ENCODE data around the gene GSAP.
"Not testable (repeated sequence)": the region's sequence is repeated elsewhere in the genome, so short reads cannot be mapped to it uniquely, and the experiment has no call there.

GSAP gene, protein sequence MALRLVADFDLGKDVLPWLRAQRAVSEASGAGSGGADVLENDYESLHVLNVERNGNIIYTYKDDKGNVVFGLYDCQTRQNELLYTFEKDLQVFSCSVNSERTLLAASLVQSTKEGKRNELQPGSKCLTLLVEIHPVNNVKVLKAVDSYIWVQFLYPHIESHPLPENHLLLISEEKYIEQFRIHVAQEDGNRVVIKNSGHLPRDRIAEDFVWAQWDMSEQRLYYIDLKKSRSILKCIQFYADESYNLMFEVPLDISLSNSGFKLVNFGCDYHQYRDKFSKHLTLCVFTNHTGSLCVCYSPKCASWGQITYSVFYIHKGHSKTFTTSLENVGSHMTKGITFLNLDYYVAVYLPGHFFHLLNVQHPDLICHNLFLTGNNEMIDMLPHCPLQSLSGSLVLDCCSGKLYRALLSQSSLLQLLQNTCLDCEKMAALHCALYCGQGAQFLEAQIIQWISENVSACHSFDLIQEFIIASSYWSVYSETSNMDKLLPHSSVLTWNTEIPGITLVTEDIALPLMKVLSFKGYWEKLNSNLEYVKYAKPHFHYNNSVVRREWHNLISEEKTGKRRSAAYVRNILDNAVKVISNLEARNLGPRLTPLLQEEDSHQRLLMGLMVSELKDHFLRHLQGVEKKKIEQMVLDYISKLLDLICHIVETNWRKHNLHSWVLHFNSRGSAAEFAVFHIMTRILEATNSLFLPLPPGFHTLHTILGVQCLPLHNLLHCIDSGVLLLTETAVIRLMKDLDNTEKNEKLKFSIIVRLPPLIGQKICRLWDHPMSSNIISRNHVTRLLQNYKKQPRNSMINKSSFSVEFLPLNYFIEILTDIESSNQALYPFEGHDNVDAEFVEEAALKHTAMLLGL

DNA sequence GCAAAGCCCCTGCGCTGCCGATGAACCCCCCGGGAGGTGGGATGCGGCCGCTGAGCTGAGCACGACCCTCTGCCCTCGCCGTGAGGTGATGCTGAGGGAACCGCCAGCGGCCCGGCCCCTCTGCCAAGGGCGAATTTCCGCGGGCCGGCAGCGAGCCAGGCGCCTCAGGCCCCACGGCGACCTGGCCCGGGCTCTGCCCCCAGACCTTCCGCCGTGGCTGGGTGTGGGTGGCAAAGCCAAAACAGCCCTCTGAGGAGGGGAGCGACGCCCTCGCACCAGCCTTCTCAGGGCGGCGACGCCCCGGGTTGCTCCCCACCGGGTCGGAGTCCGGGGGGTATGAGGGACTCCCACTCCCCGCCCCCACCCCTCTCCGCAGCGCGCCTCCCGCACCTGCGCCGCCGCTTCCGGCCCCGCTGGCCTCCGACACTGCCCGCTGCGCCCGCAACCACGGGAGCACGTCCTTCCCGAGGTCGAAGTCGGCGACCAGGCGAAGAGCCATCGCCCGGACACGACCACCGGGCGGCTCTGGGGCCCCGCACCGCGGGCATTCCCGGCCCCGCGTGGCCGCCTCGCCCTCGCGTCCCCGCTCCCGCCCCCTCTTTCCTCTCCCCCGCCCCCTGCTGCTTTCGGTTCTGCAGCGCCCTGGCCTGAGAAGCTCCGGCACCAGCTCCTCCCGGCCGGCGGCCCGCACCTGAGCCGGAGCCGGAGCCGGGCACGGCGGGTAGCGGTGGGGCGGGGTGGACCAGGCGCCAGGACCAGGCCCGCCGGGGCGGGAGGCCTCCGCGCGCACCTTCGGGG is at the start of gene GSAP:
GSAP (minus strand) TSS at position 527 of the 798 bp plus-strand sequence; CDS start at position 499, 28 bp downstream.
- DNase-seq = peak in 1 of 2 experiments; percentile 27

DNA sequence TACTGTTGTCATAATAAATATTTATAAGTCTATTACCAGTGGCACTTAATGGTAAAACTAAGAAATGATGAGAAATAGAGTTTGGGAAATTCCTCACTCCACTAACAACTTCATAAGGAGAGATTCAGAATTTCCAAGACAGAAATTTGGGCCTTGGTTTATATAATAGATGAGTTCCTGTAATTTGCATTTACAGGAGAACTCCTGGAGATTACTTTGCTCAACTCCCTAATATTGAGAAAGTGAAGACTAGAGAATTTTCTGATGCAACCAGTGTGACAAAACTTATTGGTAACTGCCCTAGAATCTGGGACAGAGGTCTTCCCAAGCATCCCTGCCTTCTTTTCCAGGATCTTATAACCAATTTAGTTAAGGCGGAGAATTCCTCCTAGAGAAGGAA is 49.1 kb upstream of the GSAP start:
- DNase-seq = no peak

DNA sequence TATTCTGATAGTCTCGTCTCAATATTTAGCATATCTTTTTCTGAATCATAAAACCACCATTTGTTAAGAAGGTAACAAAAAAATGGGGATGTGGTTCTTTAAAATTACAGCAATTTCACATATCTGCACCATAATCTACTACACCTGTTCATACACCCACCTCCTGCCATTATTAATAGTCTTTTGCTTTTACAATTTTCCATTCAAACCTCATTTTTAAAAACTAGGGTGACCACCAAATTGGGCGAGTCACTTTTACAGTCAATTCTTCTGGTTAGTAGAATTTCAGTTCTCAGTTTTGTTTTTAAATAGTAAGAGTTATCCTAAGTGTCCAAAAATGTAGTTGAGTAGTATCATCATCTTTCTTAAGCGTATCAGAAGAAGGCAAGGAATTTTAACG is 48.4 kb upstream of the GSAP start:
- no peak for DNase-seq

DNA sequence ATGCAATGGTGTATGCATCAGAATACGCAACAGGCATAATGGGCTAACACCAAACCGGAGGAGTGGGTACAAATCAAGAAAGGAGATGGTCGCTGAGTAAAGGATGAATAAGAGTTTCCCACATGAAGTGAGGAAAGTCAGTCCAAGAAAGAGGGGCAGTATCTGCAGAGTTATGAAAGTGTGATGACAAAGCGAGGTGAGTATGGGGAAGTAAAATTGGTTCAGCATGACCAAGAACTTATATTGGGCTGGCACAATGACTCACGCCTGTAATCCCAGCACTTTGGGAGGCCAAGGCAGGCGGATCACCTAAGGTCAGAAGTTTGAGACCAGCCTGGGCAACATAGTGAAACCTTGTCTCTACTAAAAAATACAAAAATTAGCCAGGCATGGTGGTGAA is 47.5 kb upstream of the GSAP start:
- DNase-seq = not testable (repeated sequence)

DNA sequence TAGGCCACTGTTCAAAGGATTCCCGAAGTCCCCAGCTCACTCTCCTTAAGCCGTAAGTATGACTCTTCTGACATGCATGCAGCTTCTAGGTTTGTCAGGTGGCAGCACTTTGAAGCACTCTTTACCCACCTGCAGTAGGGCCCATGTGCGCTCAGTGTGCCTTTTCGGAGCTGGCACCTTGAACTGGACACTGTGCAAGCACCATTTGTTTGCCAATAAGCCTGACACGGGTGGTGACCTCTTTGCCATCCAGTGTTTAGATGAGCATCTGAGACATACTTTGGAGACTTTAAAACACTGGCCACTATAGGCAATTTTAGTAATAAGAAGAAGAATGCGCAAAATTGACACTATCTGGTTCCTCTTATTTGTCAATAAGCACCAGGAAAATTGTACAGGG is 45.7 kb upstream of the GSAP start:
- DNase-seq = no peak

DNA sequence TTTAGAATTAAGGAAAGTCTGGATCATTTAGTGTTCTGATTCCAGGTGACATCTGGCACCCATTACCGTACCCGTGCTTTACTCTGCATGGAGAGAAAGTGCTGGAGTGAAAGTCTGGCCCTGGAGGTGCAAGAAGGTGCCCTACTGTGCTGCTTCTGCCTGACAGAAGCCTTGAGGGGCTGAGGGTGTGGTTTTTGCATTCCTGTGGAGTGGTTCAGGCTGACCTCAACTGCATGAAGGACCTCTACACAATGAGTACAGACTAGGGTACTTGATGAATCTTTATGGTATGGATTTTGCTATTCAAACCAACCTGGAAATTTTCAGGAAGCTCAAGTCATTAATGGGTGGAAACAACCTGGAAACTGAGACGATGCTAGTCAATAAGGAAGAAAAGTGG is 45.1 kb upstream of the GSAP start:
- DNase-seq = no peak

DNA sequence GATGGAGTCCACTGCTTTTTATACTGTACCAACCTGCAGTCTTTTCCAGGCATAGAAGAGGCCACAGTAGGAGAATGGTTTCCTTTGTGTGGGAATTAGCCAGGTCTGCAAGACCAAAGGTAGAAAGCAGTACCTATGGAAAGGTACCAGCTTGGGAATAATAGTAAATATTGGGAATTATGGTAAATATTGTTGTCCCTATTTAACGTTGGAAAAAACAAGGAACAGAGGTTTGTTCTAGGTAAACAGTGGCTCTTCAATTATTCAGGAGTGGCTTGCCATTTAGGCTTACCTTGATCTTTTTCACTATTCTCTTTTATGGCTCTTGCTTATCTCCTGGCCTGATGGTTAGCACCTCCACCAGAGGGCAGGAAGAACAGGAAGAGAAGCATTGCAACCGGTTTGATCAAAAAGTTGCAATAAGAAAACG is 43.9 kb upstream of the GSAP start:
- no peak for DNase-seq

DNA sequence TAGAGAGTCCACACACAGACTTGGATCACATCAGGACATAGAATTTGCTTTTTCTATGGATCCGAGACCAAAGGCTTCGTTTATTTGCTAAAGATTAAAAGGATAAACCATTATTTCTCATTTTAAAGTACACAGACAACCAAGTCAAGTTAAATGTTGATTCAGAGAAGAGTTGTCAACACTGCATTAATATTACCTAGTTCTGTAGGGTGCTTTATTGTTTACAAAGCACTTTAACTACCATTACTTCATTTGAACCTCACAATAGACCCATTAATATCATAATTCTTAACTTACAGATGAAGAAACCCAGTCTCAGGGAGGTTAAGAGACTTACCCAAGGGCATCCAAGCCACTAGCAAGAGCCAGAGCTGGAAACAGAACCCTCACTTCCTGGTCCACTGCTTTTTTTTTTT is 43.2 kb upstream of the GSAP start:
- no peak for DNase-seq

DNA sequence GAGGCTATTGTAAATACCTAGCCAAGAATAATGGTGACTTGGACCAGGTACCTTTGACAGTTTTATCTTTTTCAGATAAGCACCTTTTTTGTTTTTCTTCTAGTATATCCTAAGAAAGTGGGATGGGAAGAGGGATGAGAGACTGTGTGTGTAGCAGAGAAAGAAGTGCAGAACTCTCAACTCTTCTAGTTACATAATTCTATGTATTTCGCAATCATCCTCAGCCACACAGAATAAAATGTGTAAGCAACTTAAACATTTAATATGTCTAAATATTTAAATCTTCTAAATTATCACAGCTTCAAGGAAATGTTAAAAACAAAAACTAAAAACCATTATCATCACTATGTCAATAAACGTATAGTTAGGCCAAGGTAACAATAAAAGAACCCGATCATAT is 42.6 kb upstream of the GSAP start:
- DNase-seq = no peak

DNA sequence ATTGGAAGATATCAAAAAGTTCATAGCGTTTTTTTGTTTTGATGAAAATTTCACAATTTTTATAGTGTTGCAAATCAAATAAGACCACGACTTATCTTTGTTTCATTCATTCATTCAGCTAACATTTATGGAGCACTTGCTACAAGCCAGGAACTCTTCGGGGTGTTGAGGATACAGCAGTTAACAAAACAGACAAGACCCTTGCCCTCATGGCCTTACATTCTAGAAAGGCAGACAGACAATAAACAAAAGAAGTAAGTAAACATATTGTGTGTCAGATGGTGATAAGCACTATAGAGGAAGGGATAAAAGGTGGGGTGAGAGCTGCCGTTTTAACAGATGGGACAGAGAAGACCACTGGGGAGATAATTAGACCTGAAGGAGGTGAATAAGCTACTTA is 41.6 kb upstream of the GSAP start:
- DNase-seq = no peak

DNA sequence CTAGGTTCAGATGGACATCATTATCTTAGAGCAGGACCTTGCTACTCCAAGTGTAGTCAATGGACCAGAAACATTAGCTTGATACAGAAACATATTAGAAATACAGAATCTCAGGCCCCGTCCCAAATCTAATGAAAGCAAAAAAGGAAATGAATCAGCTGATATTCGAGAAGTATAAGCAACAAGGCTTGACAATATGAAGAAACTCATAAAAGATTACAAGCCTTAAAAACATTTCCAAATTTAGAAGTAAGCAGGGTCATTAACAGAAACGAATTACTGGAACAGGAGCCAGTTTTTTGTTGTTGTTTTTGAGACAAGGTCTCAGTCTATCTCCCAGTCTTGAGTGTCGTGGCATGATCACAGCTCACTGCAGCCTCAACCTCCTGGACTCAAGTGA is 40.5 kb upstream of the GSAP start:
- no peak for DNase-seq

DNA sequence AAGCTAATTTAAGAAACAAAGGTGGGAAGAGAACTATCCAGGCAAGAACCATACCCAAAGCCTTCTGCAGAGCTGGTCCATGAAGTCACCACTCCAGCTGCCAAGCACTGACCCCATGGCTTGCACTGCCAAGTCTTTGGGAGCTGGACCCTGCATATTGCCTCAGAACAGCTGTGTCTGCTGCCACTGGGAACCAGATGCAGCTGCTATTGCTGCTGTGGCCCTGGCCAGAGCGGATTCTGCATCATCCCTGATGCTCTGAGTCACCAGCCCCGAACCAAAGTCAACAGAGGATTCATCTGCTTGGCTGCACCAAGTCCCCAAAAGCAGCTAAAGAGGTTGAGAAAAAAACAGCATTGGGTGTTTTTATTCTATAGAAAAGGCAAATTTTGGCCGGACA is 39.2 kb upstream of the GSAP start:
- DNase-seq = no peak

DNA sequence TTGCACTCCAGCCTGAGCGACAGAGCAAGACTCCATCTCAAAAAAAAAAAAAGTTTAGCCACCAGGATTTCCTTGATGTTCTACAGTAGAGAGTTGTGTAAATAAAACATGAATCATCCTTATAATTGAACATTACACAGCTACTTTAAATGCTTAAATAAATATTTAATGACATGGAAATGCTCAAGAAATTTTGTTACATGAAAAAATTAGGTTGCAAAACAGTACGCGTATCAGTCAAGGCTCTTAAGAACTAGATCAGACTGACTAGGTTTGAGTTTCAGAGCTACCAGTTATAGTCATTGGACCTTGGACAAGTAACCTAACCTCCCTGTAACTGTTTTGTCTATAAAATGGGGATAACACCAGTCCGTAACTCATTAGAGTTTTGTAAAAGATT is 38.7 kb upstream of the GSAP start:
- DNase-seq = no peak

DNA sequence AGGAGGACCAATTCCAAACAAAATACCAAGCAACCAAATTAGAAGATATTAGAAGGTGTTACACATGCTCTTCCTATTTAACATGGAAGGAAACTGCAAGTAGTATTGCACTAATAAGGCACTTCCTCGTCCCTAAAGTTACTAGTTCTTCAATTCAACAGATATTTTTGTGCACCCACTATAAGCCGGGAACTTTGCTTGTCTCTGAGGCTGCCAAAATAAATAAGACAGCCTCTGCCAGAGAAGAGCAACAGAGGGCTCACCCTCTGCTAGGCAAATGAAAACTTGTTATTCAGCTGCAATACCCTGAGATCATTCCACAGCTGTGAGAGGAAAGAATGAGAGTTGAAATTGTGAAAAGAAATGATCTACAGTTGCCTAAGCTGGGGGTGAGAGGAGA is 37.4 kb upstream of the GSAP start:
- no peak for DNase-seq

DNA sequence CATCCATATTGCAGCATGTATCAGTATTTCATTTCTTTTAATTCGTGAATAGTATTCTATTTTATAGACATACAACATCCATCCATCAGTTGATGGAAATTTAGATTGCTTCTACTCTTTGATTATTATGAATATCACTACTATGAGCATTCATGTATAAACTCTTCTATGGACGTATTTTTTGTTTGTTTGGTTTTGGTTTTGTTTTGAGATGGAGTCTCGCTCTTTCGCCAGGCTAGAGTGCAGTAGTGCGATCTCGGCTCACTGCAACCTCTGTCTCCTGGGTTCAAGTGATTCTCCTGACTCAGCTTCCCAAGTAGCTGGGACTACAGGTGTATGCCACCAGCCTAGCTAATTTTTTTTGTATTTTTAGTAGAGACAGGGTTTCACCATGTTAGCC is 35.8 kb upstream of the GSAP start:
- DNase-seq = not testable (repeated sequence)

DNA sequence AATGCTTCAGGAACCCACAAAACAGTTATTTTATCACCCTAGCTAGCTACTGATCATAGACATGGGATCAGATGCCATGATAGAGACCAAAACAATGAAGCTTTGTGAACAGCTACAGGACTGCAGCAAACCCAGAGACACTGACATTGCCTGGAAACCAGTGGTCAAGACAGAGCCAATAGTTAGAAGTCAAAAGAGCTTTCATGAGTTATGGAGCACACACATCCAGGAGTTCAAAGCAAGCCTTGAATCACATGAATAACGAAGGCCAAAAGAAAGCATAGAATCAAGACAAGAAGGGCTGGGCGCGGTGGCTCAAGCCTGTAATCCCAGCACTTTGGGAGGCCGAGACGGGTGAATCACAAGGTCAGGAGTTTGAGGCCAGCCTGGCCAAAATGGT is 34.5 kb upstream of the GSAP start:
- no peak for DNase-seq

DNA sequence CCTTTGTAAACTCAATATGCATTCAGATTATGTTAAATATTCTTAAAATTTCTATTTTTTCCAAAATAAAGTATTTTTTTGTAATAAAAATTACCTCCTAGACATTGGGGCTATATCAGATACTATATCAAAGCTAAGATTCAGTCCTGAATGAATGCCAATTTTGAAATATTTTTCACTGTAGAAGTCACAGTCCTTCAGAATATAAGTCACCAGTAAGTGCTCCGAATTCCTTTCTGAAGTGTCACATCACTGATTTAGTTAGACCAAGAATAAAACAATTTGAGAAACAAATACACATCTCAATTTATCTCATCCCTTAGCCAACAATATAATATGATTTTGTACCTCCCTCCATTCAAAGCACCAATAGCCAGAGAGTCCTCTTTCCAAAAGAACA is 33.9 kb upstream of the GSAP start:
- no peak for DNase-seq

DNA sequence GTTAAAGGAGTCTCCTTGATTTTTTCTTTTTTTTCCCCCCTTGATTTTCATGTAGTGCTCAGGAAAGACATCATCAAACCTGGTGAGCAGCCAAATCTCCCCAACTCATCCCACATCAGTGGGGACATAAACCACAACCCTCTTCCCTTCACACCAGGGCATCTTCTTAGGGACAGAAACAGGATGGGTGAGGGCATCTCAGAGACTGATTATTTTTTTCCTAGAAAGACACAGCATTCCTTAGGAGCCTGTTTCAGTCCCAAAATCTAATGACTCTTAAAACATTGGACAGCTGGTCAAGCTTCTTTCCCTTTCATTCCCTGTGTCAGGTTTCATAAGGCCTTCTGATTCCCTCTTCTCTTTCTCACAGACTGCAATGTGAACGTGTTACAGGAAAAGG is 31.5 kb upstream of the GSAP start:
- DNase-seq = no peak

DNA sequence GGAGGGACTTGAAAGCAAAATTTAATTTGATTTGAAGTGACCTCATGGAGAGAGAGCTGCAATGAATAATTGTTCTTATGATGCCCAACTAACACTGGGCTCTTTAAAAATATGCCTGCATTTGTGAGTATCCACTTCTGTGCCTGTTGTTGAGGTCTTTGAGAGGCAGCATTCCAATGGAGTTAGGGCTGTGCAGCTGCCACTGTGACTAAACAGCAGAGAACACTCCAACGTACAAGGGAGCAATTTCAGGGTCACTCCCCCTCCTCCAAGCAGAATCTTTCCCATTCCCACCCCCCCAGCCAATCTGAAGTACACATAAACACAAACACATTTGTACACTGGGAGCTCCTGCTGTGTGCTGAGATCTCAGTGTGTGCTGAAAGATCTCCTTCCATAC is 28.0 kb upstream of the GSAP start:
- peak in 1 of 2 experiments; percentile 5 for DNase-seq

DNA sequence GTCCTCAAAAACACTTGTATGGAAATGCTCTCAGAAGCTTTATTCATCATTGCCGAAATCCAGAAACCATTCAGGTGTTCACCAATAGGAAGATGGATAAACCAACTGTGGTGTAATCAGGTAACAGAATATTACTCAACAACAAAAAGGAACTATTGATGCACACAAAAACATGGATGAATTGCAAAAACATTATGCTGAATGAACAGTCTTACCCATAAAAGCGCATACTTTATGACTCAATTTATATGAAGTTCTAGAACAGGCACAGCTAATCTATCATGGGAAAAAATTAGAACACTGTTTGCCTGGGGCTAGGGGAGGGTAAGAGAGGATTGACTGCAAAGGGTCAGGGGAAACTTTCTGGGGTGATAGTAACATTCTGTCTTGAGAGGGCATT is 26.9 kb upstream of the GSAP start:
- DNase-seq = no peak

DNA sequence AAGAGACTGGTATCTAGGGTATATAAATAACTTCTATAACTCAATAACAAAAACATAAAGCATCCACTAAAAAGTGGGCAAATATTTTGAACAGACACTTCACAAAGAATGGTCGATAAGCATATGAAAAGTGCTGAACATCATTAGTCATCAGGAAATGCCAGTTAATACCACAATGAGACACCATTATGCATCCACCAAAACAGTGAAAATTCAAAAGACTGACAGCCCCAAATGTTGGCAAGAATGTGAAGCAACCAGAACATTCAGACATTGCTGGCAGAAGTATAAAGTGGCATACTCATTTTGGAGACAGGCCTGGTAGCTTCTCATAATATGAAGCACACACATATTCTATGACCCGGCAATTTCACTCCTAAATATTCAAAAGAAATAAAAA is 26.5 kb upstream of the GSAP start:
- peak in 1 of 2 experiments; percentile 48 for DNase-seq

DNA sequence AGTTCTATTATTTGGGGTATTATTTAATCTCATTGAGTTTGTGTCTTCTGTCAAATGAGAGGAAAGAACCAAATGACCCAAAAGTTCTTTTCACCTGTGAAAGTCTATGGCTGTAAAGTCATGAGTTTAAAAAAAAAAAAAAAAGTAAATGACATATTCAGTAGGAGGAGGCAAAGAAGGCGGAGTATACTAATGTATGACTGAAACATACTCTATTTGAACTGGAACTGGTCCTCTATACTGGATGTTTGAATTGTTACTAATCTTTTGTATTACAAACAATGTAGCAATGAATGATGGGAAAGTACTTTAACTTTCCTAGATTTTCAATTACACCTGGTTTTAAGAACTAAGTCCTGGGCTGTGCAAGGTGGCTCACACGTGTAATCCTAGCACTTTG is 24.9 kb upstream of the GSAP start:
- DNase-seq = no peak

DNA sequence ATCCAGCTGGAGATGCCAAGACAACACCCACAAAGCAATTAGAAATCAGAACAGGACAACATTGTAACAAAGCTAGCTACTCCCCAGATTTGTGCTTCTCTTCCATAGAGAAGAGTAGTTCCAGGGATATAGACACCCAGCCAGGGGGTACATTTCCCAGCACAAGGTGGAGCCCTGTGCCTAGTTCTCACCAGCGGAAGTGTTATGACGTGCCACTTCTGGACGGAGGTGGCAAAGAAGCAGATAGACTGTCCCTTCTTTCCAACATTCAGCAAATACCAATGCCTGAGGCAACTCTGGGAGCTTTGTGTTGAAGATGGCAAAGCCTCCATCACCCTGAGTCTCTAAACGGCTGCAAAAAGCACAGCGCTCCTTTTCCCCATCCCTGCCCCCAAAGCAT is 23.4 kb upstream of the GSAP start:
- peak in 1 of 2 experiments; percentile 17 for DNase-seq
